A673 (cell line): ENCODE measurements around the gene SH3BP5L. TPM values are rescaled to one million over a fixed set of nuclear protein-coding genes. Genes with fewer than 3 reads are reported as not detected.

ENCODE experiments used
- BruUV-seq: library from RNA; stranded (reverse); fragments of 400-500 nt; replicated peaks from 2 replicates; lab custom pipeline; 2021; lab: Mats Ljungman, UMichigan
- CTCF ChIA-PET: fragments of 300-600 bp; sonication (Branson Sonifier 250); formaldehyde crosslinking; loops from one replicate; lab custom pipeline; 2022; ENCODE audit warnings: antibody characterized with exemption; lab: Charles Lee
- POLR2A ChIA-PET: fragments of 300-600 bp; sonication (Branson Sonifier 250); formaldehyde crosslinking; loops from one replicate; lab custom pipeline; 2022; ENCODE audit warnings: antibody characterized with exemption; ENCODE audit not compliant: low non-redundant PET; lab: Charles Lee
- DNase-seq: peaks from one replicate; pipeline ENCODE4 v3.0.0-alpha.2; 2015; ENCODE audit warnings: low spot score
- H3K27ac ChIP-seq: fragments of 200-600 bp; sonication (generic); 2 replicates; pipeline ENCODE4 v1.5.1; 2016; ENCODE audit warnings: mixed run types, low read depth, mild to moderate bottlenecking, mixed read lengths, antibody characterized with exemption, low read length; ENCODE audit not compliant: poor library complexity, severe bottlenecking
- H3K27me3 ChIP-seq: fragments of 200-600 bp; sonication (generic); replicated peaks from 2 replicates; pipeline ENCODE4 v1.6.1; 2017; ENCODE audit warnings: mixed run types, low read depth, mild to moderate bottlenecking, mixed read lengths, antibody characterized with exemption, low read length; ENCODE audit not compliant: insufficient read depth, poor library complexity
- H3K36me3 ChIP-seq: fragments of 200-600 bp; sonication (generic); 2 replicates; pipeline ENCODE4 v1.6.1; 2016; ENCODE audit warnings: mixed run types, mild to moderate bottlenecking, mixed read lengths, antibody characterized with exemption, low read length; ENCODE audit not compliant: insufficient read depth, poor library complexity, severe bottlenecking
- H3K4me1 ChIP-seq: fragments of 200-600 bp; sonication (generic); 2 replicates; pipeline ENCODE4 v1.6.1; 2017; ENCODE audit warnings: mixed run types, mild to moderate bottlenecking, mixed read lengths, antibody characterized with exemption, low read length; ENCODE audit not compliant: insufficient read depth, poor library complexity, severe bottlenecking
- H3K4me3 ChIP-seq: fragments of 200-600 bp; sonication (generic); 2 replicates; pipeline ENCODE4 v1.5.1; 2016; ENCODE audit warnings: low read depth, mixed run types, mild to moderate bottlenecking, mixed read lengths, low read length; ENCODE audit not compliant: poor library complexity, severe bottlenecking
- H3K9me3 ChIP-seq: fragments of 200-600 bp; sonication (generic); 2 replicates; pipeline ENCODE4 v1.6.1; 2016; ENCODE audit warnings: mixed run types, low read depth, mild to moderate bottlenecking, mixed read lengths, antibody characterized with exemption, low read length; ENCODE audit not compliant: poor library complexity, severe bottlenecking
- EZH2 ChIP-seq: fragments of 200-600 bp; sonication (generic); IDR thresholded peaks from 2 replicates; pipeline ENCODE4 v1.6.1; 2017; ENCODE audit warnings: borderline replicate concordance, low read depth, mild to moderate bottlenecking, mixed read lengths, antibody characterized with exemption, low read length; ENCODE audit not compliant: poor library complexity, severe bottlenecking
- intact Hi-C: fragments of 100-400 bp; cut with micrococcal nuclease; formaldehyde crosslinking; loops from one replicate; pipeline ENCODE4 v1.10.0; 2022; ENCODE audit not compliant: unreplicated experiment
- total RNA-seq: library from RNA; stranded (reverse); gene quantifications from 2 replicates; pipeline ENCODE4 v1.2.3, GENCODE V29; 2021
- TF ChIP-seq, protein P1 (sequence below): fragments of 300-800, 200-600 bp; sonication (generic); conservative IDR thresholded peaks from 2 replicates; pipeline ENCODE4 v1.5.1; 2017; ENCODE audit warnings: low read depth, mild to moderate bottlenecking, antibody characterized with exemption, low read length, moderate library complexity, mixed read lengths

Gene SH3BP5L
- total RNA-seq, 1 experiment from 2014 or later: 28.6 TPM

DNA sequence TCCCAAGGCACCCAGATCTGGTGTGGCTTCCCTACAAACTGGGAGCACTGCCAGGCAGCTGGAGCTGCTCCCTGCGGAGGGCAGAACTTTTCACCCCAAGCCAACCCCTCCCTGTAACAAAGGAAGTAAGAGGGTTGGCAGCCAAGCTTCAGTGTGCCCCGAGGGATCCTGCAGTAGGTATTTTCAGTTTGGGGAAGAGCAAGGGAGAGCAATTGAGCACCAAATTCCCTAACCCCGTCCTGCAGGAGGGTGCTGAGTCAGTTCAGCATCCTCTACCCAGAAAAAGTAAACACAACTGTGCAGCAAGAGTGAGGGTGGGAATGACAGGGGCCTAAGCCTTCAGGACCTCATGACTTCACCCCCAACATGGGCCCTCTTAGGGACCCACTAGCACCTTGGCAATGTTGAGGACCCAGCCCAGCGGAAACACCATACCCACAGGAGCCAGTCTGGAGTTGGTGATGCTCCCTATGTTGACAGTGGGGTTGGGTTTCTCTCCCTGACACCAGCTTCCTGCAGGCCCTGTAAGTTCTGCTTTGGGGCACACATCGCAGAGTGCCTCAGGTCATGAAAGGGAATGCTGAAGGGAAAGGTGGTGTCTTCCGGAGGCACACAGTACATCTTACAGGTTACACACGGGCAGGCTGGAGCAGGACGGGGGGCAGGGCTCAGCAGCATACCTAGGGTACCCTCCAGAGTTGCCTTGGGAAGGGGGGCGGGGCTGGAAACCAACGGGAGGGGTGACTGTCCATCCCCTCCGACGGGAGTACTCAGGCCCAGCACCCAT is 14.8 kb downstream of the SH3BP5L start:
- ChIA-PET POLR2A (no interaction called here), CTCF (no interaction called here)
- BruUV-seq: no TSS peak

DNA sequence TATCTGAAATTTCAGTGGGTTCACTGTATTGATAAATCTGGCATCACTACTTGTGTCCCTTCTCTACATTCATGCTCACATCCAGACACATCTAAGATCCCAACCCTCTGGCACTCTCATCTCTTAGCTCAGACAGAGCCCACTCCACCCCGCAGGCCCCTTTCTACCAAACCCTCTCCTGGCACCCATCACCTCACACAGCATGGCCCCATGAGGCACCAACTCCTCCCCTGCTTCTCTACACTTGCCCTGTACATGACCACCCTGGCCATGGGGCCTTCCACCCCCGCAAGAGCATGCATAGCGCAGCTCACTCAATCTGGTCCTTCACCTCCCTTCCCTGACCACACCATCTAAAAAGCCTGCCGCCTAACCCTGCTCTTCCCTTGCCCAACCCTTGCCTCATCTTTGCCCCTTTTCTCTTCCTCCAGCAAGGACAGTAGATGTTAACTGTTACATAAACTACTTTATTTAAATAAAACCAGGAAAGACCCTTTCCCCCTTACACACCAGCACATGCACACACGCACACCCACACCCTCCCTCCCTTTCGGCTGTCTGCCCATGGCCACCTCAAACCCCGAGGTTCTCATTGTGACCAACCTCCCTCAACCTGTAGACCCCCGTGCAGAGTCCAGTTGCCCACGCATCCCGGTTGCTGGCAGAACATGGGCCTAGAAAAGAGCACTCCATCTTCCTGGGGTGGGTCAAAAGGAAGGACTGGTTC is 15.6 kb downstream of the SH3BP5L start:
- DNase-seq: no peak
- Histone ChIP-seq H3K27ac (no peak overlapping the region), H3K9me3 (no peaks in the 10 kb centered on the region), H3K4me1 (no peaks in the 10 kb centered on the region), H3K36me3 (peaks cover 8% of the 10 kb centered on the region), H3K27me3 (no peaks in the 10 kb centered on the region), H3K4me3 (no peak overlapping the region)
- no TSS peak for BruUV-seq
- intact Hi-C loops: loop anchor here (5.0 kb wide), 1 partner anchor 108 kb away; the partner anchor contains the start of gene OR14I1
- CTCF ChIA-PET: no interaction called here
- POLR2A ChIA-PET: no interaction called here
- no peak for TF ChIP-seq EZH2
- TF ChIP-seq, protein P1, sequence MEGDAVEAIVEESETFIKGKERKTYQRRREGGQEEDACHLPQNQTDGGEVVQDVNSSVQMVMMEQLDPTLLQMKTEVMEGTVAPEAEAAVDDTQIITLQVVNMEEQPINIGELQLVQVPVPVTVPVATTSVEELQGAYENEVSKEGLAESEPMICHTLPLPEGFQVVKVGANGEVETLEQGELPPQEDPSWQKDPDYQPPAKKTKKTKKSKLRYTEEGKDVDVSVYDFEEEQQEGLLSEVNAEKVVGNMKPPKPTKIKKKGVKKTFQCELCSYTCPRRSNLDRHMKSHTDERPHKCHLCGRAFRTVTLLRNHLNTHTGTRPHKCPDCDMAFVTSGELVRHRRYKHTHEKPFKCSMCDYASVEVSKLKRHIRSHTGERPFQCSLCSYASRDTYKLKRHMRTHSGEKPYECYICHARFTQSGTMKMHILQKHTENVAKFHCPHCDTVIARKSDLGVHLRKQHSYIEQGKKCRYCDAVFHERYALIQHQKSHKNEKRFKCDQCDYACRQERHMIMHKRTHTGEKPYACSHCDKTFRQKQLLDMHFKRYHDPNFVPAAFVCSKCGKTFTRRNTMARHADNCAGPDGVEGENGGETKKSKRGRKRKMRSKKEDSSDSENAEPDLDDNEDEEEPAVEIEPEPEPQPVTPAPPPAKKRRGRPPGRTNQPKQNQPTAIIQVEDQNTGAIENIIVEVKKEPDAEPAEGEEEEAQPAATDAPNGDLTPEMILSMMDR: no peak

More for the DNA sequence above, 14.8 kb downstream of the SH3BP5L start:
- Histone ChIP-seq H3K4me3 (no peak overlapping the region), H3K27ac (no peak overlapping the region), H3K4me1 (no peaks in the 10 kb centered on the region), H3K27me3 (no peaks in the 10 kb centered on the region), H3K9me3 (no peaks in the 10 kb centered on the region), H3K36me3 (peaks cover 14% of the 10 kb centered on the region)
- intact Hi-C loops: no loop called here
- no peak for TF ChIP-seq EZH2
- TF ChIP-seq, protein P1: no peak
- DNase-seq: peak; percentile 42

DNA sequence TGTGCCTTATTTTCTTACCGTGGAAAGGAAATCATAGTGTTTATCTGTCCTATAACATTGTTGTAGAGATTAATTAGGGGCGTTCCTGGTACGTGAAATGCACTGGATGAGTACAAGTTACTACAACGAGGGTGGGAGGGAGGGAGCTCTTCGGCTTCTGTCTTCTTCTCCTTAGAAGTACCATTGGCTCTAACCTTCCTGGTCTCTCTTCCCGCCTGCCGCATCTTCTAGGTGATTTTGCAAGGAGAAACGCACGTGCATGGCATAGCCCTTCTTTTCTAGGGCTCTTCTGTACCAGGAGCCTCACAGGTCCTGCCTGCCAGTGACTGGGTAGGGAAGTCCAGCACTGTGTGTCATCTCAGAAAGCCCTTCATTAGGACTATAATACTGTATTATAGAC is 16.8 kb downstream of the SH3BP5L start:
- intact Hi-C loops: loop anchor here (5.0 kb wide), 1 partner anchor 107 kb away; the partner anchor contains the start of gene OR14I1
- BruUV-seq: no TSS peak
- ChIA-PET POLR2A (no interaction called here), CTCF (no interaction called here)
- Histone ChIP-seq H3K4me1 (no peaks in the 10 kb centered on the region), H3K36me3 (no peaks in the 10 kb centered on the region), H3K4me3 (no peak overlapping the region), H3K27ac (no peak overlapping the region), H3K27me3 (no peaks in the 10 kb centered on the region), H3K9me3 (no peaks in the 10 kb centered on the region)
- no peak for DNase-seq
- TF ChIP-seq EZH2: no peak
- TF ChIP-seq, protein P1: no peak
